Left ventricle myocardium inferior (tissue), 1 donor: ENCODE results near the gene ROBO2. TPM values are rescaled to one million over a fixed set of nuclear protein-coding genes. Genes with fewer than 3 reads are reported as not detected.

Source experiments
- DNase-seq: peaks from one replicate; pipeline ENCODE4 v3.0.0-alpha.2; 2020
- H3K27ac ChIP-seq: fragments of 200-600 bp; replicated peaks from 2 replicates; pipeline ENCODE4 v1.8.0; 2021
- H3K27me3 ChIP-seq: fragments of 200-600 bp; 2 replicates; pipeline ENCODE4 v1.8.0; 2021; ENCODE audit warnings: low read depth
- H3K36me3 ChIP-seq: fragments of 200-600 bp; 2 replicates; pipeline ENCODE4 v1.8.0; 2021
- H3K4me1 ChIP-seq: fragments of 200-600 bp; 2 replicates; pipeline ENCODE4 v1.8.0; 2021
- H3K4me3 ChIP-seq: fragments of 200-600 bp; 2 replicates; pipeline ENCODE4 v1.8.0; 2021; ENCODE audit warnings: mild to moderate bottlenecking, moderate library complexity
- H3K9me3 ChIP-seq: fragments of 200-600 bp; replicated peaks from 2 replicates; pipeline ENCODE4 v1.8.0; 2021
- CTCF ChIP-seq: fragments of 200-600 bp; IDR thresholded peaks from 2 replicates; pipeline ENCODE4 v1.8.0; 2021; ENCODE audit warnings: antibody characterized with exemption, mild to moderate bottlenecking, borderline replicate concordance
- intact Hi-C: fragments of 100-400 bp; cut with micrococcal nuclease; formaldehyde crosslinking; loops from one replicate; pipeline ENCODE4 v1.11.0; 2022
- total RNA-seq: library from RNA; stranded (reverse); fragmentation: NEBNext Ultra II Directional; extraction: Animal tissue kit (Norgen Biotek cat#: 25700); gene quantifications from one replicate; pipeline ENCODE4 v1.2.1, GENCODE V29; 2021
- donor health status: DM: no; HTN: yes; CAD: no; lungs with severe emphysema.

ROBO2 gene
- total RNA-seq, 1 donor from 2014 or later = 0.19 TPM

GRCh38 chr3:77320514-77320913, 280.6 kb downstream of the ROBO2 start:
- no peaks in the 10 kb centered on the region for H3K27me3 ChIP-seq
- H3K9me3 ChIP-seq = no peaks in the 10 kb centered on the region
- intact Hi-C loops = no loop called here
- no peak for DNase-seq
- no peaks in the 10 kb centered on the region for H3K36me3 ChIP-seq
- H3K4me1 ChIP-seq = no peaks in the 10 kb centered on the region
- H3K4me3 ChIP-seq = no peak overlapping the region
- TF ChIP-seq CTCF = peak; percentile 60
- no peak overlapping the region for H3K27ac ChIP-seq

- H3K36me3 ChIP-seq = no peaks in the 10 kb centered on the region
- no peak for TF ChIP-seq CTCF
- no peaks in the 10 kb centered on the region for H3K4me1 ChIP-seq
- no peak for DNase-seq
- no peak overlapping the region for H3K4me3 ChIP-seq
- no peaks in the 10 kb centered on the region for H3K9me3 ChIP-seq
- intact Hi-C loops = no loop called here
- H3K27me3 ChIP-seq = no peaks in the 10 kb centered on the region
- H3K27ac ChIP-seq = no peak overlapping the region
Measured at GRCh38 chr3:77321646-77322045, 281.7 kb downstream of the ROBO2 start.

- H3K9me3 ChIP-seq = no peaks in the 10 kb centered on the region
- H3K27ac ChIP-seq = no peak overlapping the region
- H3K4me3 ChIP-seq = no peak overlapping the region
- H3K4me1 ChIP-seq = peaks cover 5% of the 10 kb centered on the region
- TF ChIP-seq CTCF = no peak
- no peaks in the 10 kb centered on the region for H3K27me3 ChIP-seq
- intact Hi-C loops = no loop called here
- H3K36me3 ChIP-seq = no peaks in the 10 kb centered on the region
- DNase-seq = no peak
Measured at GRCh38 chr3:77323626-77324025, 283.7 kb downstream of the ROBO2 start.

GRCh38 chr3:77324105-77324504, 284.2 kb downstream of the ROBO2 start:
- no peak overlapping the region for H3K27ac ChIP-seq
- intact Hi-C loops = no loop called here
- no peak for TF ChIP-seq CTCF

GRCh38 chr3:77325280-77325679, 285.4 kb downstream of the ROBO2 start:
- TF ChIP-seq CTCF = no peak

More at GRCh38 chr3:77324105-77324504, 284.2 kb downstream of the ROBO2 start:
- Histone ChIP-seq H3K4me3 (no peak overlapping the region), H3K36me3 (no peaks in the 10 kb centered on the region), H3K9me3 (no peaks in the 10 kb centered on the region), H3K27me3 (no peaks in the 10 kb centered on the region), H3K4me1 (peaks cover 5% of the 10 kb centered on the region)
- DNase-seq = no peak

GRCh38 chr3:77325702-77326101, 285.8 kb downstream of the ROBO2 start:
- Histone ChIP-seq H3K4me3 (no peak overlapping the region), H3K36me3 (no peaks in the 10 kb centered on the region), H3K27me3 (no peaks in the 10 kb centered on the region), H3K27ac (no peak overlapping the region), H3K4me1 (peaks cover 10% of the 10 kb centered on the region), H3K9me3 (no peaks in the 10 kb centered on the region)
- intact Hi-C loops = no loop called here
- DNase-seq = no peak
- TF ChIP-seq CTCF = no peak

More at GRCh38 chr3:77325280-77325679, 285.4 kb downstream of the ROBO2 start:
- H3K4me3 ChIP-seq = no peak overlapping the region
- H3K36me3 ChIP-seq = no peaks in the 10 kb centered on the region
- H3K4me1 ChIP-seq = peaks cover 10% of the 10 kb centered on the region
- no peaks in the 10 kb centered on the region for H3K27me3 ChIP-seq
- intact Hi-C loops = no loop called here
- DNase-seq = no peak
- H3K27ac ChIP-seq = no peak overlapping the region
- no peaks in the 10 kb centered on the region for H3K9me3 ChIP-seq
